Measurements from ENCODE around the gene GAS2L1.
A peak's percentile ranks its signal among the peaks of the same experiment; 100 is the strongest.

Gene GAS2L1

GRCh38 chr22:29310065-29310862, 3.8 kb downstream of the GAS2L1 start:
- no peak for DNase-seq
- ATAC-seq = no peak

- peak; percentile 64 for ATAC-seq
- DNase-seq = peak; percentile 85
Measured at GRCh38 chr22:29310863-29311339, 4.5 kb downstream of the GAS2L1 start.

GRCh38 chr22:29311464-29312217, 5.2 kb downstream of the GAS2L1 start:
- DNase-seq = no peak
- ATAC-seq = no peak

- ATAC-seq (no peak), DNase-seq (no peak)
Measured at GRCh38 chr22:29312218-29313125, 6.0 kb downstream of the GAS2L1 start.

GRCh38 chr22:29313126-29313575, 6.7 kb downstream of the GAS2L1 start:
- DNase-seq (peak; percentile 33), ATAC-seq (peak; percentile 19)

- DNase-seq (no peak), ATAC-seq (no peak)
Measured at GRCh38 chr22:29313576-29314466, 7.4 kb downstream of the GAS2L1 start.

GRCh38 chr22:29314537-29315285, 8.3 kb downstream of the GAS2L1 start:
- ATAC-seq (no peak), DNase-seq (no peak)

GRCh38 chr22:29315286-29316140, 9.1 kb downstream of the GAS2L1 start, which contains the start of gene RASL10A:
TSS of gene RASL10A (minus strand) at chr22:29315697. CDS start at chr22:29315246, 451 bp downstream.
- no peak for ATAC-seq
- DNase-seq = no peak

GRCh38 chr22:29316141-29316828, 9.8 kb downstream of the GAS2L1 start:
- no peak for ATAC-seq
- no peak for DNase-seq

GRCh38 chr22:29317827-29318454, 11.5 kb downstream of the GAS2L1 start:
- DNase-seq (no peak), ATAC-seq (no peak)

- no peak for ATAC-seq
- DNase-seq = no peak
Measured at GRCh38 chr22:29319072-29319471, 12.6 kb downstream of the GAS2L1 start.

GRCh38 chr22:29320546-29320945, 14.1 kb downstream of the GAS2L1 start:
- no peak for DNase-seq
- no peak for ATAC-seq

- ATAC-seq = no peak
- no peak for DNase-seq
Measured at GRCh38 chr22:29323641-29324040, 17.2 kb downstream of the GAS2L1 start.

- no peak for DNase-seq
- ATAC-seq = no peak
Measured at GRCh38 chr22:29325356-29325755, 18.9 kb downstream of the GAS2L1 start.

GRCh38 chr22:29325785-29326315, 19.4 kb downstream of the GAS2L1 start:
- DNase-seq = no peak
- no peak for ATAC-seq

GRCh38 chr22:29326481-29326880, 20.0 kb downstream of the GAS2L1 start:
- ATAC-seq (no peak), DNase-seq (no peak)

GRCh38 chr22:29327089-29327764, 20.8 kb downstream of the GAS2L1 start:
- DNase-seq = no peak
- no peak for ATAC-seq
